OCI-LY7 (cell line): ENCODE data around the gene RANBP17. TPM values are rescaled to one million over a fixed set of nuclear protein-coding genes. Genes with fewer than 3 reads are reported as not detected.

Experiments used
- BruUV-seq: library from RNA; stranded (reverse); fragments of 400-500 nt; replicated peaks from 2 replicates; lab custom pipeline; 2021; lab: Mats Ljungman, UMichigan
- CTCF ChIA-PET: fragments of 300-600 bp; sonication (Branson Sonifier 250); formaldehyde crosslinking; loops from one replicate; lab custom pipeline; 2022; ENCODE audit warnings: antibody characterized with exemption; ENCODE audit not compliant: unreplicated experiment; lab: Charles Lee
- POLR2A ChIA-PET: fragments of 300-600 bp; sonication (Branson Sonifier 250); formaldehyde crosslinking; loops from one replicate; lab custom pipeline; 2022; ENCODE audit warnings: antibody characterized with exemption; lab: Charles Lee
- DNase-seq: peaks from one replicate; pipeline ENCODE4 v3.0.0-alpha.2; 2015; ENCODE audit warnings: low spot score
- H2AFZ ChIP-seq: fragments of 200-600 bp; sonication (generic), shearing (Covaris generic); 2 replicates; pipeline ENCODE4 v1.6.1; 2014; ENCODE audit warnings: mild to moderate bottlenecking, antibody characterized with exemption, low read length, moderate library complexity
- H3K27ac ChIP-seq: fragments of 200-600 bp; sonication (generic); 2 replicates; pipeline ENCODE4 v1.5.1; 2014; ENCODE audit warnings: mixed run types, low read depth, mild to moderate bottlenecking, moderate library complexity, low read length, inconsistent platforms; ENCODE audit not compliant: poor library complexity, severe bottlenecking
- H3K36me3 ChIP-seq: fragments of 200-600 bp; sonication (generic); 2 replicates; pipeline ENCODE4 v1.6.1; 2014; ENCODE audit warnings: mild to moderate bottlenecking, antibody characterized with exemption, low read length, moderate library complexity, mixed read lengths; ENCODE audit not compliant: insufficient read depth
- H3K4me1 ChIP-seq: fragments of 200-600 bp; sonication (generic); 2 replicates; pipeline ENCODE4 v1.5.1; 2014; ENCODE audit warnings: mild to moderate bottlenecking, low read length; ENCODE audit not compliant: insufficient read depth, poor library complexity, severe bottlenecking
- H3K4me2 ChIP-seq: fragments of 200-600 bp; sonication (generic); 2 replicates; pipeline ENCODE4 v1.6.1; 2014; ENCODE audit warnings: mild to moderate bottlenecking, low read length
- H3K4me3 ChIP-seq: fragments of 200-600 bp; sonication (generic); 2 replicates; pipeline ENCODE4 v1.5.1; 2014; ENCODE audit warnings: mild to moderate bottlenecking, low read depth, low read length; ENCODE audit not compliant: poor library complexity, severe bottlenecking
- H3K79me2 ChIP-seq: fragments of 200-600 bp; sonication (generic); 2 replicates; pipeline ENCODE4 v1.6.1; 2016; ENCODE audit warnings: low read depth, mild to moderate bottlenecking, low read length, moderate library complexity, mixed read lengths; ENCODE audit not compliant: insufficient read depth
- H3K9me2 ChIP-seq: fragments of 200-600 bp; sonication (generic); 2 replicates; pipeline ENCODE4 v1.6.1; 2016; ENCODE audit warnings: mild to moderate bottlenecking, low read length, mixed read lengths; ENCODE audit not compliant: insufficient read depth
- H3K9me3 ChIP-seq: fragments of 200-600 bp; sonication (generic); 2 replicates; pipeline ENCODE4 v1.6.1; 2014; ENCODE audit warnings: mild to moderate bottlenecking, mixed run types, low read length, mixed read lengths
- H4K20me1 ChIP-seq: fragments of 200-600 bp; sonication (generic); 2 replicates; pipeline ENCODE4 v1.6.1; 2014; ENCODE audit warnings: mild to moderate bottlenecking, antibody characterized with exemption, low read length, moderate library complexity, mixed read lengths; ENCODE audit not compliant: insufficient read depth
- EZH2phosphoT487 ChIP-seq: fragments of 200-600 bp; sonication (generic); IDR thresholded peaks from 2 replicates; pipeline ENCODE4 v1.6.1; 2018; ENCODE audit warnings: low read depth, borderline replicate concordance, mild to moderate bottlenecking, mixed run types, antibody characterized with exemption, low read length, moderate library complexity, mixed read lengths
- intact Hi-C: fragments of 100-400 bp; cut with micrococcal nuclease; formaldehyde crosslinking; loops from one replicate; pipeline ENCODE4 v1.10.0; 2022; ENCODE audit not compliant: unreplicated experiment
- total RNA-seq, 2 experiments: library from RNA; depleted of rRNA in 1 of 2; stranded (reverse); fragments of >200 nt in 1 of 2; shearing (Covaris generic) in 1 of 2; gene quantifications; 2 replicates each; pipeline ENCODE4 v1.2.3, GENCODE V29; 2014 to 2022
- TF ChIP-seq, protein P1 (sequence below): fragments of 200-600 bp; sonication (generic); conservative IDR thresholded peaks from 2 replicates; pipeline ENCODE4 v1.5.1; 2014; ENCODE audit warnings: mild to moderate bottlenecking, antibody characterized with exemption, low read length, moderate library complexity, mixed read lengths

The RANBP17 gene
- total RNA-seq, 2 experiments from 2014 or later = not detected

DNA sequence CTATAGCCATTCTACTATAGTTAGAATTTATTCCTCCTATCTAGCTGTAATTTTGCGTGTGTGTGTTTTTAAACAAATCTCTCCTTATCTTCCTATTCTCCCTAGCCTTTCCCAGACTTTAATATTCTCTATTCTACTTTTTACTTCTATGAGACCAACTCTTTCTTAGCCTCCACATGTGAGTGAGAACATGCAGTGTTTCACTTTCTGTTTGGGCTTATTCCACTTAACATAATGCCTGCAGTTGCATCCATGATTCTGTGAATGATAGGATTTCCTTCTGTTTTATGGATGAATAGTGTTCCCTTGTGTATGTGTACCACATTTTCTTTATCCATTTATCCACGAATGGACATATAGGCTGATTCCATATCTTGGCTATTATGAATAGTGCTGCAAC lies 254.9 kb downstream of the RANBP17 start:
- BruUV-seq = no TSS peak
- H3K4me1 ChIP-seq = no peaks in the 10 kb centered on the region
- ChIA-PET POLR2A (no interaction called here), CTCF (no interaction called here)
- no peak for DNase-seq
- intact Hi-C loops = no loop called here
- no peaks in the 10 kb centered on the region for H3K36me3 ChIP-seq
- H3K9me2 ChIP-seq = no peaks in the 10 kb centered on the region
- H3K9me3 ChIP-seq = no peaks in the 10 kb centered on the region
- no peak overlapping the region for H3K4me2 ChIP-seq
- no peaks in the 10 kb centered on the region for H3K79me2 ChIP-seq
- TF ChIP-seq EZH2phosphoT487 = no peak
- TF ChIP-seq, protein P1, sequence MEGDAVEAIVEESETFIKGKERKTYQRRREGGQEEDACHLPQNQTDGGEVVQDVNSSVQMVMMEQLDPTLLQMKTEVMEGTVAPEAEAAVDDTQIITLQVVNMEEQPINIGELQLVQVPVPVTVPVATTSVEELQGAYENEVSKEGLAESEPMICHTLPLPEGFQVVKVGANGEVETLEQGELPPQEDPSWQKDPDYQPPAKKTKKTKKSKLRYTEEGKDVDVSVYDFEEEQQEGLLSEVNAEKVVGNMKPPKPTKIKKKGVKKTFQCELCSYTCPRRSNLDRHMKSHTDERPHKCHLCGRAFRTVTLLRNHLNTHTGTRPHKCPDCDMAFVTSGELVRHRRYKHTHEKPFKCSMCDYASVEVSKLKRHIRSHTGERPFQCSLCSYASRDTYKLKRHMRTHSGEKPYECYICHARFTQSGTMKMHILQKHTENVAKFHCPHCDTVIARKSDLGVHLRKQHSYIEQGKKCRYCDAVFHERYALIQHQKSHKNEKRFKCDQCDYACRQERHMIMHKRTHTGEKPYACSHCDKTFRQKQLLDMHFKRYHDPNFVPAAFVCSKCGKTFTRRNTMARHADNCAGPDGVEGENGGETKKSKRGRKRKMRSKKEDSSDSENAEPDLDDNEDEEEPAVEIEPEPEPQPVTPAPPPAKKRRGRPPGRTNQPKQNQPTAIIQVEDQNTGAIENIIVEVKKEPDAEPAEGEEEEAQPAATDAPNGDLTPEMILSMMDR = no peak
- no peaks in the 10 kb centered on the region for H4K20me1 ChIP-seq
- no peak overlapping the region for H2AFZ ChIP-seq
- no peak overlapping the region for H3K4me3 ChIP-seq
- no peak overlapping the region for H3K27ac ChIP-seq

DNA sequence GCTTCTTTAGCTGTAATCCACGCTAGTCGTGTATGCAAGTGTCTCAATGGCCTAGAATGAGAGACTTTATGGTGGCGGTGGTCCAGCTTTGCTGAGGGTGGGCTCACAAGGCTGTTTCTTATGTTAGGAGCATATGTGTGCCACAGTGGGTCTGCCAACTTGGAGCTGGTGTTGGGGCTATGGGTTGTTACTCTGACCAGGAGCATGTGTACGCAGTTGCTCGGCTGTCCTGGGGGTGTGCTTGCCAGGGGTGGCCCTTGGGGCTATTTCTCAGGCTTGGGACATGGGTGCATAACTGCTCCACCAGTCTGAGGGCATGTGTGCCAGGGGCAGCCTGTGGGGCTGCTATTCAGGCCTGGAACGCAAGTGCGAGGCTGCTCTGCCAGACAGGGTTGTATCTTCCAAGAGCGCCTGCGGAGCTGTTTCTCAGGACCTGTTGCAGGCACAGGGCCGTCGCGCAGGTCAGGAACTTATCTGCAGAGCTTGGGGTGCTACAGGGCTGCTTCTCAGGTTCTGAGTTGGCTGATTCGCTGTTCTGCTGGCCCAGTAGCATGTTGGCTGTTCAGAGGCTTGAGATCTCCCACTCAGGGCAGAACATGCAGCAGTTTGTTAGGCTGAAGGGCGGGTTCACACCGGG lies 259.3 kb downstream of the RANBP17 start:
- no peaks in the 10 kb centered on the region for H3K9me3 ChIP-seq
- H3K4me1 ChIP-seq = no peaks in the 10 kb centered on the region
- no peak overlapping the region for H3K27ac ChIP-seq
- no peaks in the 10 kb centered on the region for H3K9me2 ChIP-seq
- intact Hi-C loops = no loop called here
- CTCF ChIA-PET = no interaction called here
- no peak for DNase-seq
- H3K79me2 ChIP-seq = no peaks in the 10 kb centered on the region
- H3K4me2 ChIP-seq = no peak overlapping the region
- no TSS peak for BruUV-seq
- no peaks in the 10 kb centered on the region for H3K36me3 ChIP-seq
- POLR2A ChIA-PET = no interaction called here
- no peak overlapping the region for H3K4me3 ChIP-seq
- H4K20me1 ChIP-seq = no peaks in the 10 kb centered on the region
- TF ChIP-seq, protein P1 = no peak
- H2AFZ ChIP-seq = no peak overlapping the region

DNA sequence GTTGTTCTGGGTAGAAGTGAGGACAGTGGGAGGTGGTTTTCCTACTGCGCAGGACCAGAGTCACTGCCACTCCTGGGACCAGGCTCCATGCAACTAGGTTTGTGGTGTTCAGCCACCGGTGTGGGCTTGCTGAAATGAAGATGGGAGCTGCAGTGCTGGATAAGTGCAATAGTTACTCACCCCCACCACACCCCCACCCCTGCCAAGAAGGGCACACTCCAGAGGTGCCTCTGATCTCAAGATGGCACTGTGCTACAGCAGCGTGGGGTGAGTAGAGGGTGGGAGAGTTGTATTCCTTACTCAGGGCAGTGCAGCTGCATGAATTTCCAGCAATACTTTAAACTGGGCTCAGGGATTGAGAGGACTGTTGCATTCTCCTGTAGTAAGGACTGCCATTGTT lies 259.8 kb downstream of the RANBP17 start:
- H2AFZ ChIP-seq = no peak overlapping the region
- no peak overlapping the region for H3K27ac ChIP-seq
- H3K9me3 ChIP-seq = no peaks in the 10 kb centered on the region
- TF ChIP-seq, protein P1 = no peak
- no peak for TF ChIP-seq EZH2phosphoT487
- BruUV-seq = no TSS peak
- no peaks in the 10 kb centered on the region for H3K4me1 ChIP-seq
- no peak for DNase-seq
- H3K4me2 ChIP-seq = no peak overlapping the region
- no peaks in the 10 kb centered on the region for H4K20me1 ChIP-seq
- intact Hi-C loops = no loop called here
- no peak overlapping the region for H3K4me3 ChIP-seq
- CTCF ChIA-PET = no interaction called here
- no peaks in the 10 kb centered on the region for H3K9me2 ChIP-seq
- POLR2A ChIA-PET = no interaction called here
- H3K36me3 ChIP-seq = no peaks in the 10 kb centered on the region
- no peaks in the 10 kb centered on the region for H3K79me2 ChIP-seq
